Suprapubic skin (tissue), 4 donors: ENCODE measurements around the gene SHANK3. TPM values are rescaled to one million over a fixed set of nuclear protein-coding genes. Genes with fewer than 3 reads are reported as not detected.

Source experiments
- DNase-seq, 2 donors: peaks; one replicate each; pipeline ENCODE4 v3.0.0-alpha.2; 2019; ENCODE audit warnings: low spot score in 2 of 2
- H3K27ac ChIP-seq: fragments of 200-600 bp; sonication (generic); one replicate; pipeline ENCODE4 v1.5.1; 2019
- H3K27me3 ChIP-seq: fragments of 200-600 bp; sonication (generic); one replicate; pipeline ENCODE4 v1.5.1; 2019
- H3K36me3 ChIP-seq: fragments of 200-600 bp; sonication (generic); one replicate; pipeline ENCODE4 v1.5.1; 2019
- H3K4me1 ChIP-seq: fragments of 200-600 bp; sonication (generic); one replicate; pipeline ENCODE4 v1.5.1; 2019
- H3K4me3 ChIP-seq: fragments of 200-600 bp; sonication (generic); one replicate; pipeline ENCODE4 v1.5.1; 2019; ENCODE audit warnings: mild to moderate bottlenecking
- H3K9me3 ChIP-seq: fragments of 200-600 bp; sonication (generic); one replicate; pipeline ENCODE4 v1.5.1; 2019
- EP300 ChIP-seq: sonication (generic); formaldehyde crosslinking; IDR thresholded peaks from one replicate; pipeline ENCODE4 v1.6.1; 2017; ENCODE audit warnings: antibody characterized with exemption
- POLR2A ChIP-seq, 2 donors: fragments of 450-650 bp; IDR thresholded peaks; one replicate each; pipeline ENCODE4 v1.6.1; 2017; ENCODE audit warnings: antibody characterized with exemption in 2 of 2, mild to moderate bottlenecking in 2 of 2, moderate library complexity in 2 of 2
- POLR2AphosphoS5 ChIP-seq, 3 donors: sonication (generic); formaldehyde crosslinking; IDR thresholded peaks; one replicate each; pipeline ENCODE4 v1.6.1; 2017; ENCODE audit warnings: antibody characterized with exemption in 3 of 3
- WGBS: methylation state at CpG from one replicate; pipeline ENCODE4 v1.1.5; 2018; 5-methylcytosine and 5-hydroxymethylcytosine counted together
- total RNA-seq, 4 donors: library from RNA; depleted of rRNA; stranded (reverse); fragments of >200 nt; gene quantifications; one replicate each; pipeline ENCODE4 v1.1.0, GENCODE V29; 2016
- TF ChIP-seq, protein P1 (sequence below), 2 donors: fragments of 200-600 bp in 1 of 2; fragments of 450-650 bp in 1 of 2; sonication (generic) in 1 of 2; IDR thresholded peaks; one replicate each; pipeline ENCODE4 v1.5.1; 2016 to 2019; ENCODE audit warnings: antibody characterized with exemption in 2 of 2, mild to moderate bottlenecking in 1 of 2, moderate library complexity in 1 of 2

The SHANK3 gene
- total RNA-seq, 4 donors from 2014 or later: 2.9 to 15.9 (median 9.5) TPM

DNA sequence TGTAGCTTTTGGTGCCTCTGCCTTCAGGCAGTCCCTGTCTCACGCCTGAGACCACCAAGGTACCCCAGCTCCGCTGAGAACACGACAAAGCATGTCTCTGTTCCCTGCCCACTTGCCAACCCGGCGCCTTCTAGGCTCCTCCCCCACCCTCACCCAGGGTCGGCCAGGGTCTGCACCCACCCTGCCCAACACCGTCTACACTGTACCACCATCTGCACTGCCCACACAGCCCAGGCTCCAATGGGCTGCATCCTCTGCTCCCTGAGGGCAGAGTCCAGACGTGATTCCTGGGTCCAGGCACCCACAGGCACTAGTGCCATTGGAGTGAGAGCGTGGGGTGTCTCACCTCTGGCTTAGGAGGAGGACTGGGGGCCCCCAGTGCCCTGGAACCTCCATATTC lies 42.6 kb downstream of the SHANK3 start:
- no peak for DNase-seq
- Histone ChIP-seq H3K4me1 (peaks cover 23% of the 10 kb centered on the region), H3K4me3 (no peak overlapping the region), H3K9me3 (no peaks in the 10 kb centered on the region), H3K27ac (no peak overlapping the region), H3K36me3 (no peaks in the 10 kb centered on the region), H3K27me3 (peaks cover 11% of the 10 kb centered on the region)
- 87% methylated on average over 9 of the region's 9 CpGs for WGBS
- TF ChIP-seq POLR2AphosphoS5 (IDR thresholded peaks at IDR 0.05) (no peak), POLR2A (IDR thresholded peaks at IDR 0.05) (no peak), EP300 (no peak)
- TF ChIP-seq, protein P1, sequence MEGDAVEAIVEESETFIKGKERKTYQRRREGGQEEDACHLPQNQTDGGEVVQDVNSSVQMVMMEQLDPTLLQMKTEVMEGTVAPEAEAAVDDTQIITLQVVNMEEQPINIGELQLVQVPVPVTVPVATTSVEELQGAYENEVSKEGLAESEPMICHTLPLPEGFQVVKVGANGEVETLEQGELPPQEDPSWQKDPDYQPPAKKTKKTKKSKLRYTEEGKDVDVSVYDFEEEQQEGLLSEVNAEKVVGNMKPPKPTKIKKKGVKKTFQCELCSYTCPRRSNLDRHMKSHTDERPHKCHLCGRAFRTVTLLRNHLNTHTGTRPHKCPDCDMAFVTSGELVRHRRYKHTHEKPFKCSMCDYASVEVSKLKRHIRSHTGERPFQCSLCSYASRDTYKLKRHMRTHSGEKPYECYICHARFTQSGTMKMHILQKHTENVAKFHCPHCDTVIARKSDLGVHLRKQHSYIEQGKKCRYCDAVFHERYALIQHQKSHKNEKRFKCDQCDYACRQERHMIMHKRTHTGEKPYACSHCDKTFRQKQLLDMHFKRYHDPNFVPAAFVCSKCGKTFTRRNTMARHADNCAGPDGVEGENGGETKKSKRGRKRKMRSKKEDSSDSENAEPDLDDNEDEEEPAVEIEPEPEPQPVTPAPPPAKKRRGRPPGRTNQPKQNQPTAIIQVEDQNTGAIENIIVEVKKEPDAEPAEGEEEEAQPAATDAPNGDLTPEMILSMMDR (IDR thresholded peaks at IDR 0.05): no peak

- H3K4me1 ChIP-seq: peaks cover 27% of the 10 kb centered on the region
- no peaks in the 10 kb centered on the region for H3K36me3 ChIP-seq
- no peak overlapping the region for H3K27ac ChIP-seq
- no peak for DNase-seq
- 91% methylated on average over 5 of the region's 7 CpGs for WGBS
- no peak for TF ChIP-seq EP300
- TF ChIP-seq, protein P1 (IDR thresholded peaks at IDR 0.05): no peak
- TF ChIP-seq POLR2AphosphoS5 (IDR thresholded peaks at IDR 0.05): no peak
- TF ChIP-seq POLR2A (IDR thresholded peaks at IDR 0.05): no peak
- no peaks in the 10 kb centered on the region for H3K9me3 ChIP-seq
- peaks cover 16% of the 10 kb centered on the region for H3K27me3 ChIP-seq
- H3K4me3 ChIP-seq: no peak overlapping the region
These were observed 43.2 kb downstream of the SHANK3 start for GRCh38 chr22:50715776-50716175.

- 94% methylated on average over 13 of the region's 13 CpGs for WGBS
- H3K27ac ChIP-seq: no peak overlapping the region
- no peaks in the 10 kb centered on the region for H3K36me3 ChIP-seq
- peaks cover 23% of the 10 kb centered on the region for H3K27me3 ChIP-seq
- H3K4me1 ChIP-seq: peaks cover 25% of the 10 kb centered on the region
- no peaks in the 10 kb centered on the region for H3K9me3 ChIP-seq
- DNase-seq: no peak
- H3K4me3 ChIP-seq: no peak overlapping the region
- TF ChIP-seq, protein P1 (IDR thresholded peaks at IDR 0.05): no peak
- TF ChIP-seq EP300 (no peak), POLR2A (IDR thresholded peaks at IDR 0.05) (no peak), POLR2AphosphoS5 (IDR thresholded peaks at IDR 0.05) (no peak)
These were observed 43.8 kb downstream of the SHANK3 start for GRCh38 chr22:50716290-50717024.

DNA sequence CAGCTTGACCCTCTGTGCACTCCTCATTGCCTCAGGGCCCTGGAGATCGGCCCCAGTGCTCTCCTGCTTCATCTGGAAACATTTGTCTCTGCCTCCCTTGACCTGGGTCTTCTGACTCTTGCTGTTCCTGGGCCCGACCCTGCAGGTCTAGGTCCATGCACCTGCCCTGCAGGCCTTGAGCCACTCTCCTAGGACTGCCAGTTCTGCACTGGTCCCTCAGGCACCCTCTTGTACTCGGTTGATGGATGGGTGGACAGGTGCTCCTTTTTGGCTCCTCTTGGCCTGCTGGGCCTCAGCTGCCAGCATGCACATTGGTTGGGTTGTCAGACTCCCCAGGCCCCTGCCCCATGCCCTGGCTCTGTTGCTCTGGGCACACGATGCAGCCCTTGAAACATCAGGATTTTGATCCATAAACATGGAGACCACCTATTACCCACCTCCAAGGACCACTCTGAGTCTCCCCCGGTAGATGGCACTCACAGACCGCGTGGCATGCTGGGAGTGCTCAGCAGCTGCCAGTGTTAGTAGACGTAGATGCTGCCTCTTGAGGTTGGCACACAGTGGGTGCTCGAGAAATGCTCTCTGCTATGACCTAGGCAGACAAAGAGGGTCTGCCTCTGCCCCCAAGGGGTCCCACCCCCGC lies 45.2 kb downstream of the SHANK3 start:
- DNase-seq: no peak
- 89% methylated on average over 8 of the region's 10 CpGs for WGBS
- Histone ChIP-seq H3K4me3 (no peak overlapping the region), H3K36me3 (no peaks in the 10 kb centered on the region), H3K4me1 (peaks cover 21% of the 10 kb centered on the region), H3K27ac (no peak overlapping the region), H3K27me3 (peaks cover 24% of the 10 kb centered on the region), H3K9me3 (no peaks in the 10 kb centered on the region)
- no peak for TF ChIP-seq POLR2AphosphoS5 (IDR thresholded peaks at IDR 0.05)
- TF ChIP-seq EP300: no peak
- TF ChIP-seq, protein P1 (IDR thresholded peaks at IDR 0.05): no peak
- TF ChIP-seq POLR2A (IDR thresholded peaks at IDR 0.05): no peak

- no peak overlapping the region for H3K27ac ChIP-seq
- no peak overlapping the region for H3K4me3 ChIP-seq
- 96% methylated on average over 10 of the region's 10 CpGs for WGBS
- H3K9me3 ChIP-seq: no peaks in the 10 kb centered on the region
- H3K4me1 ChIP-seq: peaks cover 19% of the 10 kb centered on the region
- no peak for TF ChIP-seq EP300
- no peak for TF ChIP-seq POLR2AphosphoS5 (IDR thresholded peaks at IDR 0.05)
- TF ChIP-seq, protein P1 (IDR thresholded peaks at IDR 0.05): no peak
- TF ChIP-seq POLR2A (IDR thresholded peaks at IDR 0.05): no peak
- no peak for DNase-seq
- H3K36me3 ChIP-seq: no peaks in the 10 kb centered on the region
- peaks cover 24% of the 10 kb centered on the region for H3K27me3 ChIP-seq
These were observed 45.7 kb downstream of the SHANK3 start for GRCh38 chr22:50718352-50718709.
